Measurements from ENCODE around the gene GYPC. TPM values are rescaled to one million over a fixed set of nuclear protein-coding genes. Genes with fewer than 3 reads are reported as not detected.

GYPC gene
- total and polyA plus RNA-seq, 2 of the 4 experiments (the other 2 are of a cell fraction): 53.4 to 96.3 TPM

DNA sequence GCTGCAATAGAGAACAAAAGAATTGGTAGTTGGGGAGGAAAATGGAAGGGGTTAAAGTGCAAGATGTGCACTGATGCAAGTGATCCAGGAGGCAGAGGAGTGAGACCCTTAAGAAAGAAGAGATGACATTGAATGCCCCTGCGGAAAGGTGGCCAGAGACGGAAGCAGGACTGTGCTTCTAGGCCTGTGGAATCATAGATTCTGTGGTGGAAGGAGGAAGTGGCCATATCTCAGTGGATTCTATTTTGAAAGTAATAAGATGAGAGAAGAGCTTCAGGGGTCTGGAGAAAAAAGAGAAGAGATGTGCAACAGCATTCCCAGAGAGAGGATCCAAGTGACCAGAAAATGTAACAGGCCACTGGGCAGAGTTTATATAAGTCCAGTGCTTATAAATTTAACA is 18.6 kb upstream of the GYPC start:
- Histone ChIP-seq H3K4me2 (ENCODE audit: low read depth, low read length) (no peak overlapping the region), H2BK20ac (ENCODE audit: low read depth, low read length) (no peak overlapping the region), H2BK15ac (ENCODE audit: low read depth, low read length) (no peak overlapping the region), H3K9ac (ENCODE audit: low read depth, low read length) (no peak overlapping the region), H2BK5ac (ENCODE audit: low read depth, low read length, poor library complexity, severe bottlenecking) (no peak overlapping the region), H2AK5ac (ENCODE audit: low read depth, low read length) (no peak overlapping the region), H3K27ac (ENCODE audit: insufficient read depth, low read length) (no peak overlapping the region), H3K4me3 (ENCODE audit: insufficient read depth, low read depth, low read length) (no peak overlapping the region), H3K9me3 (ENCODE audit: control insufficient read depth, insufficient read depth, low read length) (no peaks in the 10 kb centered on the region), H2AFZ (replicated peaks; ENCODE audit: low read length, poor library complexity) (no peak overlapping the region), H3K56ac (ENCODE audit: extremely low read depth, insufficient read depth, low read length) (no peak overlapping the region), H3K4me1 (ENCODE audit: control insufficient read depth, insufficient read depth, low read length) (no peaks in the 10 kb centered on the region), H3K9me1 (ENCODE audit: insufficient read depth, low read length) (no peaks in the 10 kb centered on the region), H3K23ac (ENCODE audit: low read depth, low read length) (no peak overlapping the region), H3K36me3 (ENCODE audit: control insufficient read depth, insufficient read depth, low read length) (no peaks in the 10 kb centered on the region), H3K27me3 (ENCODE audit: control insufficient read depth, insufficient read depth, low read length) (peaks cover 16% of the 10 kb centered on the region), H4K20me1 (ENCODE audit: insufficient read depth, low read length) (no peaks in the 10 kb centered on the region), H4K91ac (ENCODE audit: insufficient read depth, low read depth, low read length) (no peak overlapping the region), H2BK120ac (ENCODE audit: low read depth, low read length) (no peak overlapping the region), H3K79me1 (ENCODE audit: low read depth in 1 of 2, low read length in 2 of 2) (no peaks in the 10 kb centered on the region), H3K4ac (ENCODE audit: low read depth, low read length) (no peak overlapping the region), H3K14ac (replicated peaks; ENCODE audit: low read depth, low read length) (no peak overlapping the region), H4K8ac (ENCODE audit: low read depth in 2 of 2, low read length in 2 of 2) (no peak overlapping the region), H3K18ac (ENCODE audit: low read depth, low read length) (no peak overlapping the region), H4K5ac (ENCODE audit: low read depth, low read length) (no peak overlapping the region), H2AK9ac (replicated peaks; ENCODE audit: low read depth, low read length, poor library complexity) (no peak overlapping the region)
- intact Hi-C loops (cut with micrococcal nuclease) (no loop called here), in situ Hi-C loops (cut with MboI; ENCODE audit: low sequenced_read_pairs) (no loop called here), dilution Hi-C loops (cut with HindIII; ENCODE audit: low sequenced_read_pairs, unreplicated experiment) (no loop called here)
- no peak for TF ChIP-seq MXI1 (IDR thresholded peaks at IDR 0.05; ENCODE audit: borderline replicate concordance, low read depth, low read length)
- TF ChIP-seq RFX5 (IDR thresholded peaks at IDR 0.05; ENCODE audit: low read depth, low read length): no peak
- no peak for TF ChIP-seq CEBPB (IDR thresholded peaks at IDR 0.05; ENCODE audit: low read depth, low read length)
- TF ChIP-seq, protein P1, sequence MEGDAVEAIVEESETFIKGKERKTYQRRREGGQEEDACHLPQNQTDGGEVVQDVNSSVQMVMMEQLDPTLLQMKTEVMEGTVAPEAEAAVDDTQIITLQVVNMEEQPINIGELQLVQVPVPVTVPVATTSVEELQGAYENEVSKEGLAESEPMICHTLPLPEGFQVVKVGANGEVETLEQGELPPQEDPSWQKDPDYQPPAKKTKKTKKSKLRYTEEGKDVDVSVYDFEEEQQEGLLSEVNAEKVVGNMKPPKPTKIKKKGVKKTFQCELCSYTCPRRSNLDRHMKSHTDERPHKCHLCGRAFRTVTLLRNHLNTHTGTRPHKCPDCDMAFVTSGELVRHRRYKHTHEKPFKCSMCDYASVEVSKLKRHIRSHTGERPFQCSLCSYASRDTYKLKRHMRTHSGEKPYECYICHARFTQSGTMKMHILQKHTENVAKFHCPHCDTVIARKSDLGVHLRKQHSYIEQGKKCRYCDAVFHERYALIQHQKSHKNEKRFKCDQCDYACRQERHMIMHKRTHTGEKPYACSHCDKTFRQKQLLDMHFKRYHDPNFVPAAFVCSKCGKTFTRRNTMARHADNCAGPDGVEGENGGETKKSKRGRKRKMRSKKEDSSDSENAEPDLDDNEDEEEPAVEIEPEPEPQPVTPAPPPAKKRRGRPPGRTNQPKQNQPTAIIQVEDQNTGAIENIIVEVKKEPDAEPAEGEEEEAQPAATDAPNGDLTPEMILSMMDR (conservative IDR thresholded peaks at IDR 0.05; ENCODE audit: low read depth, low read length): no peak
- no peak for TF ChIP-seq POLR2A (IDR thresholded peaks at IDR 0.05; ENCODE audit: low read depth, low read length)
- no peak for TF ChIP-seq MAZ (IDR thresholded peaks at IDR 0.05; ENCODE audit: borderline replicate concordance, low read depth, low read length)
- TF ChIP-seq, protein P2, sequence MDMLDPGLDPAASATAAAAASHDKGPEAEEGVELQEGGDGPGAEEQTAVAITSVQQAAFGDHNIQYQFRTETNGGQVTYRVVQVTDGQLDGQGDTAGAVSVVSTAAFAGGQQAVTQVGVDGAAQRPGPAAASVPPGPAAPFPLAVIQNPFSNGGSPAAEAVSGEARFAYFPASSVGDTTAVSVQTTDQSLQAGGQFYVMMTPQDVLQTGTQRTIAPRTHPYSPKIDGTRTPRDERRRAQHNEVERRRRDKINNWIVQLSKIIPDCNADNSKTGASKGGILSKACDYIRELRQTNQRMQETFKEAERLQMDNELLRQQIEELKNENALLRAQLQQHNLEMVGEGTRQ (IDR thresholded peaks at IDR 0.05; ENCODE audit: low read depth, low read length): no peak
- no peak for TF ChIP-seq RAD21 (IDR thresholded peaks at IDR 0.05; ENCODE audit: low read length)
- no peak for TF ChIP-seq CHD1 (IDR thresholded peaks at IDR 0.05; ENCODE audit: low read depth, low read length)
- TF ChIP-seq RCOR1 (IDR thresholded peaks at IDR 0.05; ENCODE audit: insufficient replicate concordance, low read length): no peak
- TF ChIP-seq MAFK (IDR thresholded peaks at IDR 0.05; ENCODE audit: low read depth, low read length): no peak
- no peak for TF ChIP-seq FOS (IDR thresholded peaks at IDR 0.05; ENCODE audit: low read depth, low read length)
- TF ChIP-seq, protein P3, sequence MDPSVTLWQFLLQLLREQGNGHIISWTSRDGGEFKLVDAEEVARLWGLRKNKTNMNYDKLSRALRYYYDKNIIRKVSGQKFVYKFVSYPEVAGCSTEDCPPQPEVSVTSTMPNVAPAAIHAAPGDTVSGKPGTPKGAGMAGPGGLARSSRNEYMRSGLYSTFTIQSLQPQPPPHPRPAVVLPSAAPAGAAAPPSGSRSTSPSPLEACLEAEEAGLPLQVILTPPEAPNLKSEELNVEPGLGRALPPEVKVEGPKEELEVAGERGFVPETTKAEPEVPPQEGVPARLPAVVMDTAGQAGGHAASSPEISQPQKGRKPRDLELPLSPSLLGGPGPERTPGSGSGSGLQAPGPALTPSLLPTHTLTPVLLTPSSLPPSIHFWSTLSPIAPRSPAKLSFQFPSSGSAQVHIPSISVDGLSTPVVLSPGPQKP (IDR thresholded peaks at IDR 0.05; ENCODE audit: borderline replicate concordance, low read depth, low read length): no peak
- TF ChIP-seq SMC3 (IDR thresholded peaks at IDR 0.05; ENCODE audit: low read depth, low read length): no peak
- TF ChIP-seq BHLHE40 (IDR thresholded peaks at IDR 0.05; ENCODE audit: low read depth, low read length): no peak
- no peak for TF ChIP-seq NFE2L2 (IDR thresholded peaks at IDR 0.05; ENCODE audit: low read depth, low read length)
- DNase-seq (no peak), ATAC-seq (ENCODE audit: low read depth) (no peak)
- ChIA-PET POLR2A (ENCODE audit: unreplicated experiment) (no interaction called here), CTCF (no interaction called here)
- 100% methylated on average over 1 of the region's 2 CpGs; no CpG with 5 or more reads in 1 of the 2 experiments for WGBS, 2 experiments (ENCODE audit: extremely low coverage in 2 of 2, insufficient read length in 1 of 2)
- BruUV-seq (replicated peaks): no TSS peak
